Sigmoid colon (tissue), 7 donors: ENCODE measurements around the gene EID3. TPM values are rescaled to one million over a fixed set of nuclear protein-coding genes. Genes with fewer than 3 reads are reported as not detected.
"Not testable (repeated sequence)": the region's sequence is repeated elsewhere in the genome, so short reads cannot be mapped to it uniquely, and the experiment has no call there.

Experiments
- DNase-seq: peaks from one replicate; pipeline ENCODE4 v3.0.0-alpha.2; 2019
- H3K27ac ChIP-seq, 4 donors: fragments of 200-600 bp; sonication (generic); one replicate each; pipeline ENCODE4 v1.5.1; 2016 to 2019; ENCODE audit warnings: mild to moderate bottlenecking in 1 of 4
- H3K27me3 ChIP-seq, 3 donors: fragments of 200-600 bp; sonication (generic); one replicate each; pipeline ENCODE4 v1.5.1; 2019; ENCODE audit warnings: mild to moderate bottlenecking in 1 of 3
- H3K36me3 ChIP-seq, 4 donors: fragments of 200-600 bp; sonication (generic); one replicate each; pipeline ENCODE4 v1.5.1; 2016 to 2019
- H3K4me1 ChIP-seq, 4 donors: fragments of 200-600 bp; sonication (generic); one replicate each; pipeline ENCODE4 v1.5.1; 2017 to 2019
- H3K4me3 ChIP-seq, 4 donors: fragments of 200-600 bp; sonication (generic); one replicate each; pipeline ENCODE4 v1.5.1; 2017 to 2019; ENCODE audit warnings: mild to moderate bottlenecking in 2 of 4, moderate library complexity in 1 of 4
- H3K9me3 ChIP-seq, 4 donors: fragments of 200-600 bp in 3 of 4; sonication (generic) in 3 of 4; one replicate each; pipeline versions ENCODE4 v1.5.1 to v1.6.1; 2013 to 2019
- CTCF ChIP-seq, 4 experiments: fragments of 450-650 bp in 3 of 4; fragments of 200-600 bp in 1 of 4; IDR thresholded peaks; one replicate each; pipeline ENCODE4 v1.5.1; 2016 to 2019; ENCODE audit warnings: antibody characterized with exemption in 4 of 4, mild to moderate bottlenecking in 3 of 4, moderate library complexity in 2 of 4
- EP300 ChIP-seq, 4 donors: sonication (generic); formaldehyde crosslinking; IDR thresholded peaks; one replicate each; pipeline ENCODE4 v1.6.1; 2017; ENCODE audit warnings: antibody characterized with exemption in 4 of 4
- POLR2A ChIP-seq, 2 donors: fragments of 450-650 bp; IDR thresholded peaks; one replicate each; pipeline ENCODE4 v1.6.1; 2016; ENCODE audit warnings: antibody characterized with exemption in 2 of 2, mild to moderate bottlenecking in 2 of 2, moderate library complexity in 2 of 2
- POLR2AphosphoS5 ChIP-seq, 4 donors: sonication (generic); formaldehyde crosslinking; IDR thresholded peaks; one replicate each; pipeline ENCODE4 v1.6.1; 2017; ENCODE audit warnings: antibody characterized with exemption in 4 of 4
- WGBS, 2 donors: extraction: QIAGEN DNeasy Blood & Tissue Kit; methylation state at CpG; one replicate each; pipeline ENCODE4 v1.1.7; 2013; 5-methylcytosine and 5-hydroxymethylcytosine counted together
- intact Hi-C: fragments of 100-400 bp; cut with DNase I; formaldehyde crosslinking; loops from one replicate; pipeline ENCODE4 v1.15.1; 2023
- polyA plus RNA-seq, 3 donors: library from polyadenylated mRNA; stranded (reverse); fragments of 200-250 nt; gene quantifications; one replicate each; pipeline ENCODE4 v1.2.3, GENCODE V29; 2013
- total RNA-seq, 4 donors: library from RNA; depleted of rRNA; stranded (reverse); fragments of >200 nt; gene quantifications; one replicate each; pipeline ENCODE4 v1.1.0, GENCODE V29; 2016
- donor health status: healthy with polysubstance abuse.
- donor health status: Bipolar disorder and iron deficiency.
- donor health status: healthy.

Gene EID3
- total and polyA plus RNA-seq, 7 donors = 0.46 to 21.9 (median 4.6) TPM

- H3K27ac ChIP-seq = no peak overlapping the region
- H3K4me3 ChIP-seq = no peak overlapping the region
- WGBS, 2 donors = 91 to 97% methylated on average over 1 of the region's 1 CpG
- H3K27me3 ChIP-seq = no peaks in the 10 kb centered on the region
- H3K9me3 ChIP-seq = no peaks in the 10 kb centered on the region
- TF ChIP-seq POLR2A (IDR thresholded peaks at IDR 0.05) (no peak), POLR2AphosphoS5 (IDR thresholded peaks at IDR 0.05) (no peak), EP300 (IDR thresholded peaks at IDR 0.05) (no peak), CTCF (IDR thresholded peaks at IDR 0.05) (no peak)
- peaks cover 10 to 95% (median 54%) of the 10 kb centered on the region in 4 donors for H3K36me3 ChIP-seq
- intact Hi-C loops = no loop called here
- H3K4me1 ChIP-seq = no peaks in the 10 kb centered on the region
- DNase-seq = no peak
Measured at GRCh38 chr12:104328790-104329189, 25.3 kb downstream of the EID3 start.

GRCh38 chr12:104329707-104330532, 26.4 kb downstream of the EID3 start:
- no peaks in the 10 kb centered on the region for H3K9me3 ChIP-seq
- no peaks in the 10 kb centered on the region for H3K4me1 ChIP-seq
- H3K27me3 ChIP-seq = no peaks in the 10 kb centered on the region
- no peak overlapping the region for H3K27ac ChIP-seq
- no peak overlapping the region for H3K4me3 ChIP-seq
- DNase-seq = no peak
- intact Hi-C loops = no loop called here
- TF ChIP-seq CTCF (IDR thresholded peaks at IDR 0.05) = no peak
- peak in 2 of 4 donors; percentile 11 to 13 for TF ChIP-seq POLR2AphosphoS5 (IDR thresholded peaks at IDR 0.05)
- no peak for TF ChIP-seq EP300 (IDR thresholded peaks at IDR 0.05)
- no peak for TF ChIP-seq POLR2A (IDR thresholded peaks at IDR 0.05)
- peaks cover 10 to 92% (median 54%) of the 10 kb centered on the region in 4 donors for H3K36me3 ChIP-seq
- WGBS, 2 donors = 94% methylated on average over 5 of the region's 5 CpGs

- Histone ChIP-seq H3K9me3 (no peaks in the 10 kb centered on the region), H3K36me3 (peaks cover 10 to 92% (median 55%) of the 10 kb centered on the region in 4 donors)
- 96 to 97% methylated on average over 2 of the region's 2 CpGs for WGBS, 2 donors
Measured at GRCh38 chr12:104331376-104331775, 27.8 kb downstream of the EID3 start.

GRCh38 chr12:104332273-104332672, 28.7 kb downstream of the EID3 start:
- peaks cover 16 to 92% (median 54%) of the 10 kb centered on the region in 4 donors for H3K36me3 ChIP-seq
- H3K4me3 ChIP-seq, H3K27ac ChIP-seq, H3K27me3 ChIP-seq, DNase-seq, intact Hi-C loops, H3K9me3 ChIP-seq, H3K4me1 ChIP-seq: not testable (repeated sequence)
- 82 to 91% methylated on average over 3 of the region's 3 CpGs for WGBS, 2 donors

More at GRCh38 chr12:104331376-104331775, 27.8 kb downstream of the EID3 start:
- H3K27me3 ChIP-seq = no peaks in the 10 kb centered on the region
- intact Hi-C loops = no loop called here
- TF ChIP-seq EP300 (IDR thresholded peaks at IDR 0.05) (no peak), POLR2A (IDR thresholded peaks at IDR 0.05) (no peak), CTCF (IDR thresholded peaks at IDR 0.05) (no peak), POLR2AphosphoS5 (IDR thresholded peaks at IDR 0.05) (no peak)
- H3K27ac ChIP-seq = no peak overlapping the region
- no peaks in the 10 kb centered on the region for H3K4me1 ChIP-seq
- DNase-seq = no peak
- no peak overlapping the region for H3K4me3 ChIP-seq

GRCh38 chr12:104333692-104334255, 30.2 kb downstream of the EID3 start:
- Histone ChIP-seq H3K4me1 (no peaks in the 10 kb centered on the region), H3K27ac (no peak overlapping the region), H3K27me3 (no peaks in the 10 kb centered on the region), H3K4me3 (no peak overlapping the region), H3K9me3 (no peaks in the 10 kb centered on the region), H3K36me3 (peaks cover 7 to 92% (median 54%) of the 10 kb centered on the region in 4 donors)
- 65 to 75% methylated on average over 1 of the region's 1 CpG for WGBS, 2 donors
- no peak for TF ChIP-seq POLR2AphosphoS5 (IDR thresholded peaks at IDR 0.05)
- TF ChIP-seq EP300 (IDR thresholded peaks at IDR 0.05) = no peak
- TF ChIP-seq CTCF (IDR thresholded peaks at IDR 0.05) = no peak
- no peak for TF ChIP-seq POLR2A (IDR thresholded peaks at IDR 0.05)
- DNase-seq = no peak
- intact Hi-C loops = no loop called here
